GM12872 (cell line): ENCODE data around the gene SYT14.

Experiments
- CTCF ChIP-seq: IDR thresholded peaks from 3 replicates; pipeline ENCODE4 v1.5.1; 2011; ENCODE audit warnings: low read depth, mild to moderate bottlenecking, low read length, moderate library complexity; ENCODE audit not compliant: insufficient read depth

Gene SYT14

GRCh38 chr1:209937996-209938959, at the start of gene SYT14:
TSS of gene SYT14 (plus strand) at chr1:209938217. CDS start at chr1:209938265, 48 bp downstream.
- no peak for TF ChIP-seq CTCF

- no peak for TF ChIP-seq CTCF
Observed at GRCh38 chr1:209889077-209889418, 49.0 kb upstream of the SYT14 start.

- TF ChIP-seq CTCF = no peak
Observed at GRCh38 chr1:209890641-209891330, 47.2 kb upstream of the SYT14 start.

GRCh38 chr1:209893751-209894150, 44.3 kb upstream of the SYT14 start:
- TF ChIP-seq CTCF = no peak

GRCh38 chr1:209895709-209896108, 42.3 kb upstream of the SYT14 start:
- no peak for TF ChIP-seq CTCF

- no peak for TF ChIP-seq CTCF
Observed at GRCh38 chr1:209896346-209896745, 41.7 kb upstream of the SYT14 start.

- TF ChIP-seq CTCF = peak; percentile 72
Observed at GRCh38 chr1:209899948-209900347, 38.1 kb upstream of the SYT14 start.
